ENCODE results near the gene TBC1D22A. TPM values are rescaled to one million over a fixed set of nuclear protein-coding genes. Genes with fewer than 3 reads are reported as not detected.
A peak's percentile ranks its signal among the peaks of the same experiment; 100 is the strongest.

The TBC1D22A gene
- total and polyA plus RNA-seq, 8 donors: 13.3 to 53.1 (median 21.5) TPM

DNA sequence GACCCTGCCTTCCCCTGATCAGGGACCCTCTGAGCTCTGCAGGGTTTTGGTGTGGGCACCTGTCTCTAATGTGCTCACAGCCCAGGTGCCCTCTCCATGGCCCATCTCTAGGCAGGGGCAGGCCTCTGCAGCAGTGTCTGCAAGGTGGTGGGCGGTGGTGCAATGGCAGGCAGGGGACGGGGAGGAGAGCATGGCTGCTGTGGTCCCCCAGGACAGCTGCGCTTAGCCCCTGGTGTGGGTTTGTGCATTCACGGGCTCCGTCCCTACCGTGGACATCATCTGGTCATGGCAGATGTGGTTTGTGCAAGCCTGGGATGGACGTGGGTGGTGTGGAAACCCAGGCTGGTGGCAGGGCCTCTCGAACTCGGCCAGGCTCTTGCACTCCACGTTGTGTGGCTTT lies 443.1 kb downstream of the TBC1D22A start:
- TF ChIP-seq POLR2A (IDR thresholded peaks at IDR 0.05): no peak
- TF ChIP-seq POLR2AphosphoS5 (IDR thresholded peaks at IDR 0.05): no peak
- TF ChIP-seq, protein P1, sequence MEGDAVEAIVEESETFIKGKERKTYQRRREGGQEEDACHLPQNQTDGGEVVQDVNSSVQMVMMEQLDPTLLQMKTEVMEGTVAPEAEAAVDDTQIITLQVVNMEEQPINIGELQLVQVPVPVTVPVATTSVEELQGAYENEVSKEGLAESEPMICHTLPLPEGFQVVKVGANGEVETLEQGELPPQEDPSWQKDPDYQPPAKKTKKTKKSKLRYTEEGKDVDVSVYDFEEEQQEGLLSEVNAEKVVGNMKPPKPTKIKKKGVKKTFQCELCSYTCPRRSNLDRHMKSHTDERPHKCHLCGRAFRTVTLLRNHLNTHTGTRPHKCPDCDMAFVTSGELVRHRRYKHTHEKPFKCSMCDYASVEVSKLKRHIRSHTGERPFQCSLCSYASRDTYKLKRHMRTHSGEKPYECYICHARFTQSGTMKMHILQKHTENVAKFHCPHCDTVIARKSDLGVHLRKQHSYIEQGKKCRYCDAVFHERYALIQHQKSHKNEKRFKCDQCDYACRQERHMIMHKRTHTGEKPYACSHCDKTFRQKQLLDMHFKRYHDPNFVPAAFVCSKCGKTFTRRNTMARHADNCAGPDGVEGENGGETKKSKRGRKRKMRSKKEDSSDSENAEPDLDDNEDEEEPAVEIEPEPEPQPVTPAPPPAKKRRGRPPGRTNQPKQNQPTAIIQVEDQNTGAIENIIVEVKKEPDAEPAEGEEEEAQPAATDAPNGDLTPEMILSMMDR (IDR thresholded peaks at IDR 0.05): no peak
- no peak for TF ChIP-seq EP300 (IDR thresholded peaks at IDR 0.05)
- 81 to 84% (median 83%) methylated on average over 7 to 10 of the region's 10 CpGs for WGBS, 5 donors

DNA sequence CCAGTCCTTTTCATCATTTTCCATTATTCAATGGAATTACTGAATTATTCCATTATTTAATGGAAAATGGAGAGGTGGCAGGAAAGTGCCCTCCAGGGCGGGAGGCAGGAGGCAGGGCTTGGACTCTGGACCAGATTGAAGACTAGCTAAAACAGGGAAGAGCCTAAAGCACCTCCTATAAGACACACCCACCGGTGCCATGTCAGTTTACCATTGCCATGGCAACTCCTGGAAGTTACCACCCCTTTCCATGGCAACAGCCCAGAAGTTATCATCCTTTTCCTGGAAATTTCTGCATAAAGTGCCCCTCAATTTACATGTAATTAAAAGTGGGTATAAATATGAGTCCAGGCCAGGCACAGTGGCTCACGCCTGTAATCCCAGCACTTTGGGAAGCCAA lies 443.7 kb downstream of the TBC1D22A start:
- no peaks in the 10 kb centered on the region for H3K36me3 ChIP-seq
- DNase-seq: no peak
- H3K4me3 ChIP-seq: no peak overlapping the region
- H3K27me3 ChIP-seq: peaks cover 0 to 65% (median 0%) of the 10 kb centered on the region in 3 donors
- no peak overlapping the region for H3K27ac ChIP-seq
- no peaks in the 10 kb centered on the region for H3K9me3 ChIP-seq
- no peak for TF ChIP-seq POLR2A (IDR thresholded peaks at IDR 0.05)
- TF ChIP-seq POLR2AphosphoS5 (IDR thresholded peaks at IDR 0.05): no peak
- TF ChIP-seq, protein P1 (IDR thresholded peaks at IDR 0.05): no peak
- no peak for TF ChIP-seq EP300 (IDR thresholded peaks at IDR 0.05)
- 85 to 94% (median 92%) methylated on average over 3 of the region's 3 CpGs for WGBS, 5 donors
- no peaks in the 10 kb centered on the region for H3K4me1 ChIP-seq
- intact Hi-C loops (cut with DNase I; ENCODE audit: low total_unique reads): no loop called here

More for the DNA sequence above, 443.1 kb downstream of the TBC1D22A start:
- intact Hi-C loops (cut with DNase I; ENCODE audit: low total_unique reads): no loop called here
- DNase-seq: peak in 1 of 2 donors; percentile 15
- Histone ChIP-seq H3K36me3 (no peaks in the 10 kb centered on the region), H3K27me3 (peaks cover 0 to 69% (median 0%) of the 10 kb centered on the region in 3 donors), H3K9me3 (no peaks in the 10 kb centered on the region), H3K27ac (no peak overlapping the region), H3K4me1 (no peaks in the 10 kb centered on the region), H3K4me3 (no peak overlapping the region)

DNA sequence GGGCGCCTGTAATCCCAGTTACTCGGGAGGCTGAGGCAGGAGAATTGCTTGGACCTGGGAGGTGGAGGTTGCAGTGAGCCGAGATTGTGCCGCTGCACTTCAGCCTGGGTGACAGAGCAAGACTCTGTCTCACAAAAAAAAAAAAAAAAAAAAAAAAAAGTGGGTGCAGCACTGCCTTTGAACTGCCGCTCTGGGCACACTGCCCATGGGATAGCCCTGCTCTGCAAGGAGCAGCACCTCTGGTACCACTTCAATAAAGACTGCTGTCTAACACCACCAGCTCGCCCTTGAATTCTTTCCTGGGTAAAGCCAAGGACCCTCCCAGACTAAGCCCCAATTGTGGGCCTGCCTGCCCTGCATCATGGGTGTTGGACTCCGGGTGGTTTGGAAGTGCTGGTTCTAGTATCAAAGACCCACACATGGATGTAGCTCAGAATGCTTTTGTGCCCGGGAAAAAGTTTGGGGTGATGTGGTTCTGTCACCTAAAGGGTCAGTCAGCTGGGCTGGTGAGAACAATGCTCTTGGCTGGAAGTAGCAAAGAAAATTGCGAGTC lies 444.3 kb downstream of the TBC1D22A start:
- Histone ChIP-seq H3K27ac (no peak overlapping the region), H3K4me1 (no peaks in the 10 kb centered on the region), H3K36me3 (no peaks in the 10 kb centered on the region), H3K27me3 (peaks cover 0 to 59% (median 0%) of the 10 kb centered on the region in 3 donors), H3K9me3 (no peaks in the 10 kb centered on the region), H3K4me3 (no peak overlapping the region)
- DNase-seq: peak in 1 of 2 donors; percentile 14
- intact Hi-C loops (cut with DNase I; ENCODE audit: low total_unique reads): no loop called here
- TF ChIP-seq POLR2A (IDR thresholded peaks at IDR 0.05) (no peak), POLR2AphosphoS5 (IDR thresholded peaks at IDR 0.05) (no peak), EP300 (IDR thresholded peaks at IDR 0.05) (no peak)
- TF ChIP-seq, protein P1 (IDR thresholded peaks at IDR 0.05): no peak
- 75 to 91% (median 87%) methylated on average over 9 of the region's 9 CpGs for WGBS, 5 donors

DNA sequence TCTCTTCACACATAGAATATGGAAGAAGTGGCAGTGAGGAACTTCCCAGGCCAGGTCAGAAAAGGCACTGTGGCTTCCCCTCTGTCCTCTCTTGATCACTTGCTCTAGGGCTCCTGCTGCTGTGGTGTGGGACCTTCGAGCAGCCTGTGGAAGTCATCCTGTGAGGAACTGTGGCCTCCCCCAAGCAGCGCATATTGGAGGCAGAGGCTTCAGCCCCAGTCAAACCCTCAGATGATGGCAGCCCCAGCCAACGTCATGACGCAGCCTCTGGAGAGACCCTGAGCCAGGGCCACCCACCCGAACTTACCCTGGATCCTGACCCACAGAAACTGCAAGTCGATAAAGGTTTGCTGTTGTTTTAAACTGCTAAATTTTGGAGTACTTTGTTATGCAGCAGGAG lies 444.9 kb downstream of the TBC1D22A start:
- Histone ChIP-seq H3K9me3 (no peaks in the 10 kb centered on the region), H3K27me3 (peaks cover 0 to 53% (median 0%) of the 10 kb centered on the region in 3 donors), H3K4me1 (no peaks in the 10 kb centered on the region), H3K4me3 (no peak overlapping the region), H3K36me3 (no peaks in the 10 kb centered on the region), H3K27ac (no peak overlapping the region)
- WGBS, 5 donors: 89 to 99% (median 94%) methylated on average over 6 of the region's 6 CpGs
- intact Hi-C loops (cut with DNase I; ENCODE audit: low total_unique reads): no loop called here
- TF ChIP-seq POLR2A (IDR thresholded peaks at IDR 0.05) (no peak), EP300 (IDR thresholded peaks at IDR 0.05) (no peak), POLR2AphosphoS5 (IDR thresholded peaks at IDR 0.05) (no peak)
- TF ChIP-seq, protein P1 (IDR thresholded peaks at IDR 0.05): no peak
- peak in 1 of 2 donors; percentile 23 for DNase-seq
